Stimulated activated CD4-positive, alpha-beta T cell treated with anti-CD3 and anti-CD28 coated beads, Interleukin-4, amount 100 ng/mL, for 4 hours (primary cell): Measurements from ENCODE around the gene ALMS1.
"Not testable (repeated sequence)": the region's sequence is repeated elsewhere in the genome, so short reads cannot be mapped to it uniquely, and the experiment has no call there.

ENCODE experiments used
- DNase-seq, 2 experiments: peaks; one replicate each; pipeline ENCODE4 v3.0.0-alpha.2; 2020

The ALMS1 gene

GRCh38 chr2:73530773-73531172 lies 145.1 kb downstream of the ALMS1 start:
- not testable (repeated sequence) for DNase-seq

GRCh38 chr2:73532381-73532780 lies 146.7 kb downstream of the ALMS1 start:
- DNase-seq, result no peak

GRCh38 chr2:73536133-73536840 lies 150.7 kb downstream of the ALMS1 start:
- DNase-seq, result no peak

- DNase-seq, result not testable (repeated sequence)
These were observed 175.2 kb downstream of the ALMS1 start for GRCh38 chr2:73560875-73561274.

GRCh38 chr2:73561422-73561821 lies 175.8 kb downstream of the ALMS1 start:
- no peak for DNase-seq

GRCh38 chr2:73564986-73565385 lies 179.3 kb downstream of the ALMS1 start:
- DNase-seq, result no peak

GRCh38 chr2:73566288-73566878 lies 180.7 kb downstream of the ALMS1 start:
- DNase-seq, result no peak

GRCh38 chr2:73575261-73575660 lies 189.6 kb downstream of the ALMS1 start:
- DNase-seq, result no peak

- no peak for DNase-seq
These were observed 196.7 kb downstream of the ALMS1 start for GRCh38 chr2:73582364-73582763.

- no peak for DNase-seq
These were observed 202.5 kb downstream of the ALMS1 start for GRCh38 chr2:73588177-73588576.

- DNase-seq, result no peak
These were observed 208.0 kb downstream of the ALMS1 start for GRCh38 chr2:73593680-73594079.

GRCh38 chr2:73594251-73594650 lies 208.6 kb downstream of the ALMS1 start:
- DNase-seq, result no peak

GRCh38 chr2:73601780-73602179 lies 216.1 kb downstream of the ALMS1 start:
- no peak for DNase-seq

GRCh38 chr2:73603099-73603588 lies 217.5 kb downstream of the ALMS1 start:
- DNase-seq, result not testable (repeated sequence)

GRCh38 chr2:73604589-73604988 lies 219.0 kb downstream of the ALMS1 start:
- DNase-seq, result not testable (repeated sequence)

GRCh38 chr2:73610111-73610510 lies 224.5 kb downstream of the ALMS1 start:
- DNase-seq, result no peak

- DNase-seq, result no peak
These were observed 225.6 kb downstream of the ALMS1 start for GRCh38 chr2:73611193-73611592.

GRCh38 chr2:73611867-73612266 lies 226.2 kb downstream of the ALMS1 start:
- no peak for DNase-seq

GRCh38 chr2:73614105-73614504 lies 228.5 kb downstream of the ALMS1 start:
- no peak for DNase-seq

- no peak for DNase-seq
These were observed 229.4 kb downstream of the ALMS1 start for GRCh38 chr2:73614997-73615396.

GRCh38 chr2:73619925-73620324 lies 234.3 kb downstream of the ALMS1 start:
- not testable (repeated sequence) for DNase-seq

GRCh38 chr2:73624036-73624435 lies 238.4 kb downstream of the ALMS1 start:
- not testable (repeated sequence) for DNase-seq

- not testable (repeated sequence) for DNase-seq
These were observed 239.0 kb downstream of the ALMS1 start for GRCh38 chr2:73624625-73625024.

GRCh38 chr2:73626237-73626636 lies 240.6 kb downstream of the ALMS1 start:
- not testable (repeated sequence) for DNase-seq

- DNase-seq, result not testable (repeated sequence)
These were observed 242.9 kb downstream of the ALMS1 start for GRCh38 chr2:73628493-73628892.
